Endodermal cell (in vitro differentiated cells): Measurements from ENCODE around the gene CPEB3. TPM values are rescaled to one million over a fixed set of nuclear protein-coding genes. Genes with fewer than 3 reads are reported as not detected.

Experiments
- DNase-seq: peaks from one replicate; pipeline ENCODE4 v3.0.0-alpha.2; 2017
- H3K27ac ChIP-seq: 2 replicates; pipeline ENCODE4 v1.5.1; 2013; ENCODE audit warnings: mild to moderate bottlenecking, low read depth, low read length, moderate library complexity
- H3K27me3 ChIP-seq: 2 replicates; pipeline ENCODE4 v1.6.1; 2013; ENCODE audit warnings: mild to moderate bottlenecking, low read length, moderate library complexity; ENCODE audit not compliant: insufficient read depth, control insufficient read depth, poor library complexity, severe bottlenecking
- H3K36me3 ChIP-seq: 2 replicates; pipeline ENCODE4 v1.7.0; 2013; ENCODE audit warnings: mild to moderate bottlenecking, low read length, moderate library complexity; ENCODE audit not compliant: control insufficient read depth, insufficient read depth
- H3K4me1 ChIP-seq: one replicate; pipeline ENCODE4 v1.7.0; 2013; ENCODE audit warnings: low read length; ENCODE audit not compliant: control insufficient read depth, insufficient read depth
- H3K4me3 ChIP-seq: 2 replicates; pipeline ENCODE4 v1.5.1; 2013; ENCODE audit warnings: mild to moderate bottlenecking, low read length, moderate library complexity
- H3K9ac ChIP-seq: 2 replicates; pipeline ENCODE4 v1.6.1; 2013; ENCODE audit warnings: mild to moderate bottlenecking, low read length, moderate library complexity; ENCODE audit not compliant: poor library complexity, severe bottlenecking; ENCODE audit errors: extremely low read depth
- H3K9me3 ChIP-seq: 2 replicates; pipeline ENCODE4 v1.6.1; 2013; ENCODE audit warnings: mild to moderate bottlenecking, low read length, moderate library complexity; ENCODE audit not compliant: control insufficient read depth
- H3K27ac Mint-ChIP-seq: 2 replicates; pipeline ENCODE4 v1.8.0; 2020; ENCODE audit warnings: mixed read lengths
- H3K27me3 Mint-ChIP-seq: 2 replicates; pipeline ENCODE4 v1.8.0; 2021; ENCODE audit warnings: mild to moderate bottlenecking, mixed read lengths; ENCODE audit not compliant: insufficient read depth
- H3K36me3 Mint-ChIP-seq: 2 replicates; pipeline ENCODE4 v1.8.0; 2020; ENCODE audit warnings: low read depth, mixed read lengths
- H3K4me1 Mint-ChIP-seq: 2 replicates; pipeline ENCODE4 v1.8.0; 2020; ENCODE audit warnings: mixed read lengths
- H3K4me3 Mint-ChIP-seq: 2 replicates; pipeline ENCODE4 v1.8.0; 2020; ENCODE audit warnings: mild to moderate bottlenecking, moderate library complexity, mixed read lengths
- H3K9me3 Mint-ChIP-seq: 2 replicates; pipeline ENCODE4 v1.8.0; 2020; ENCODE audit warnings: mild to moderate bottlenecking, mixed read lengths
- WGBS, 2 experiments: methylation state at CpG; one replicate each; pipeline versions ENCODE4 v1.1.5 to v1.1.7; 2013; ENCODE audit warnings: missing lambda C conversion rate in 2 of 2, mixed read lengths in 1 of 2; ENCODE audit not compliant: insufficient coverage in 1 of 2, insufficient read length in 1 of 2; 5-methylcytosine and 5-hydroxymethylcytosine counted together
- total RNA-seq, 2 donors: library from RNA; stranded (reverse); fragmentation: NEBNext Ultra II Directional in 1 of 2; extraction: Animal tissue kit (Norgen Biotek cat#: 25700) in 1 of 2; gene quantifications; 2 replicates in 1 of 2; 3 replicates in 1 of 2; pipeline ENCODE4 v1.2.1, GENCODE V29; 2021
- TF ChIP-seq, protein P1 (sequence below): fragments of 200-600 bp; sonication (generic); conservative IDR thresholded peaks from 2 replicates; pipeline ENCODE4 v1.5.0; 2021; ENCODE audit warnings: antibody characterized with exemption, mild to moderate bottlenecking

CPEB3 gene
- total RNA-seq, 2 donors from 2014 or later: 1.1 to 1.3 TPM

GRCh38 chr10:92264249-92264648, 26.6 kb downstream of the CPEB3 start:
- Mint-ChIP-seq H3K27ac (no peak overlapping the region), H3K27me3 (no peaks in the 10 kb centered on the region), H3K4me1 (no peaks in the 10 kb centered on the region), H3K36me3 (no peaks in the 10 kb centered on the region), H3K9me3 (no peaks in the 10 kb centered on the region), H3K4me3 (no peak overlapping the region)
- no peaks in the 10 kb centered on the region for H3K4me1 ChIP-seq
- no peak for DNase-seq
- 83 to 92% methylated on average over 2 of the region's 2 CpGs for WGBS, 2 experiments
- H3K9ac ChIP-seq: no peak overlapping the region
- H3K9me3 ChIP-seq: no peaks in the 10 kb centered on the region
- H3K27ac ChIP-seq: no peak overlapping the region
- H3K4me3 ChIP-seq: no peak overlapping the region
- H3K27me3 ChIP-seq: no peaks in the 10 kb centered on the region
- H3K36me3 ChIP-seq: no peaks in the 10 kb centered on the region
- TF ChIP-seq, protein P1, sequence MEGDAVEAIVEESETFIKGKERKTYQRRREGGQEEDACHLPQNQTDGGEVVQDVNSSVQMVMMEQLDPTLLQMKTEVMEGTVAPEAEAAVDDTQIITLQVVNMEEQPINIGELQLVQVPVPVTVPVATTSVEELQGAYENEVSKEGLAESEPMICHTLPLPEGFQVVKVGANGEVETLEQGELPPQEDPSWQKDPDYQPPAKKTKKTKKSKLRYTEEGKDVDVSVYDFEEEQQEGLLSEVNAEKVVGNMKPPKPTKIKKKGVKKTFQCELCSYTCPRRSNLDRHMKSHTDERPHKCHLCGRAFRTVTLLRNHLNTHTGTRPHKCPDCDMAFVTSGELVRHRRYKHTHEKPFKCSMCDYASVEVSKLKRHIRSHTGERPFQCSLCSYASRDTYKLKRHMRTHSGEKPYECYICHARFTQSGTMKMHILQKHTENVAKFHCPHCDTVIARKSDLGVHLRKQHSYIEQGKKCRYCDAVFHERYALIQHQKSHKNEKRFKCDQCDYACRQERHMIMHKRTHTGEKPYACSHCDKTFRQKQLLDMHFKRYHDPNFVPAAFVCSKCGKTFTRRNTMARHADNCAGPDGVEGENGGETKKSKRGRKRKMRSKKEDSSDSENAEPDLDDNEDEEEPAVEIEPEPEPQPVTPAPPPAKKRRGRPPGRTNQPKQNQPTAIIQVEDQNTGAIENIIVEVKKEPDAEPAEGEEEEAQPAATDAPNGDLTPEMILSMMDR: no peak

DNA sequence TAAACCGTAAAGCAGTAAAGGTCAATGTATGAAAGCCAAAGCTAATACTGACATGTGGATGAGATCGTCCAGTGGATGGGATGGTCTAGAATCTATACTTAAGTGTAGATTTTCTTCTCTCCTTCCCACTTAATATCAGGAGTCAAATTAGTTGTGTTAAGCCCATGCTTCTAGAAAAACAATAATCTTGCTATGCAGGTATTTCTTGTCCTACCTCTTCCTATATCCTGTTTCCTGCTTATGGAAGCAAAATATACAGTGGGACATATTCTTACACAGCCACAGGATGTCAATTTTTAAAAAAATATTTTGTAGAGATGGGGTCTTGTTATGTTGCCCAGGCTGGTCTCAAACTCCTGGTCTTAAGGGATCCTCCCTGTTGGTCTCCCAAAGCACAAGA, 27.5 kb downstream of the CPEB3 start:
- Mint-ChIP-seq H3K27ac (no peak overlapping the region), H3K36me3 (no peaks in the 10 kb centered on the region), H3K9me3 (no peaks in the 10 kb centered on the region), H3K27me3 (no peaks in the 10 kb centered on the region), H3K4me1 (no peaks in the 10 kb centered on the region), H3K4me3 (no peak overlapping the region)
- TF ChIP-seq, protein P1: no peak
- Histone ChIP-seq H3K27me3 (no peaks in the 10 kb centered on the region), H3K27ac (no peak overlapping the region), H3K4me1 (no peaks in the 10 kb centered on the region), H3K9ac (no peak overlapping the region), H3K36me3 (no peaks in the 10 kb centered on the region), H3K9me3 (no peaks in the 10 kb centered on the region), H3K4me3 (no peak overlapping the region)
- WGBS, 2 experiments: 95 to 100% methylated on average over 1 to 2 of the region's 2 CpGs
- no peak for DNase-seq

GRCh38 chr10:92248566-92248965, 42.3 kb downstream of the CPEB3 start:
- H3K4me1 ChIP-seq: no peaks in the 10 kb centered on the region
- WGBS, 2 experiments: 78 to 86% methylated on average over 2 of the region's 2 CpGs
- no peaks in the 10 kb centered on the region for H3K9me3 ChIP-seq
- H3K27ac Mint-ChIP-seq: no peak overlapping the region
- no peak overlapping the region for H3K27ac ChIP-seq
- H3K36me3 Mint-ChIP-seq: no peaks in the 10 kb centered on the region
- TF ChIP-seq, protein P1: no peak
- no peak overlapping the region for H3K4me3 ChIP-seq
- H3K4me1 Mint-ChIP-seq: no peaks in the 10 kb centered on the region
- H3K36me3 ChIP-seq: no peaks in the 10 kb centered on the region
- H3K27me3 ChIP-seq: no peaks in the 10 kb centered on the region
- DNase-seq: no peak
- no peaks in the 10 kb centered on the region for H3K27me3 Mint-ChIP-seq
- no peaks in the 10 kb centered on the region for H3K9me3 Mint-ChIP-seq
- H3K9ac ChIP-seq: no peak overlapping the region
- H3K4me3 Mint-ChIP-seq: no peak overlapping the region
